T-helper 1 cell treated with Interleukin-12 subunit alpha and Interleukin-12 subunit beta and Interleukin-4 antibody, amounts not matched to agents 30 ng/mL and 1 ng/mL, for 36 hours (primary cell): ENCODE measurements around the gene GPD1. TPM values are rescaled to one million over a fixed set of nuclear protein-coding genes. Genes with fewer than 3 reads are reported as not detected.

ENCODE experiments used
- intact Hi-C: fragments of 100-400 bp; cut with micrococcal nuclease; formaldehyde crosslinking; loops from one replicate; pipeline ENCODE4 v1.15.1; 2024
- total RNA-seq: library from RNA; stranded (reverse); gene quantifications from 2 replicates; pipeline ENCODE4 v1.2.3, GENCODE V29; 2022

The GPD1 gene
- total RNA-seq, 1 donor from 2014 or later = 0.54 TPM

DNA sequence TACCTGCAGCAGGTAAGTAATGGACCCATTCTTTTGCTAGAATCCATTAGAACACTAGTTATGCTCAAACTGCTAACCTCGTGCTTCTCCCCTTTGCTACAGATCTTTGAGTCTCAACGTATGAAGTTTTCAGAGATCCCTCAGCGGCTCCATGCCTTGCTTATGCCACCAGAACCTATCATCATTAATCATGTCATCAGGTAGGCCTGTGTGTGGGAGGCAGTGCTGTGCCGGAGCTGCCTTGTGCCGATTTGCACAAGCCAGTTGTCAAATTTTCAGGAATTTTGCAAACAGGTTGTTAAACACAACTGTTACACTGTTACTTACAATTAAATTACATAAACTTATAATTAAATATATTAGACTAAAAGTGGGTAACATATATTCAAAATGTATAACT lies 13.4 kb upstream of the GPD1 start:
- intact Hi-C loops = no loop called here

GRCh38 chr12:50097952-50098351 lies 5.9 kb upstream of the GPD1 start:
- intact Hi-C loops = no loop called here

DNA sequence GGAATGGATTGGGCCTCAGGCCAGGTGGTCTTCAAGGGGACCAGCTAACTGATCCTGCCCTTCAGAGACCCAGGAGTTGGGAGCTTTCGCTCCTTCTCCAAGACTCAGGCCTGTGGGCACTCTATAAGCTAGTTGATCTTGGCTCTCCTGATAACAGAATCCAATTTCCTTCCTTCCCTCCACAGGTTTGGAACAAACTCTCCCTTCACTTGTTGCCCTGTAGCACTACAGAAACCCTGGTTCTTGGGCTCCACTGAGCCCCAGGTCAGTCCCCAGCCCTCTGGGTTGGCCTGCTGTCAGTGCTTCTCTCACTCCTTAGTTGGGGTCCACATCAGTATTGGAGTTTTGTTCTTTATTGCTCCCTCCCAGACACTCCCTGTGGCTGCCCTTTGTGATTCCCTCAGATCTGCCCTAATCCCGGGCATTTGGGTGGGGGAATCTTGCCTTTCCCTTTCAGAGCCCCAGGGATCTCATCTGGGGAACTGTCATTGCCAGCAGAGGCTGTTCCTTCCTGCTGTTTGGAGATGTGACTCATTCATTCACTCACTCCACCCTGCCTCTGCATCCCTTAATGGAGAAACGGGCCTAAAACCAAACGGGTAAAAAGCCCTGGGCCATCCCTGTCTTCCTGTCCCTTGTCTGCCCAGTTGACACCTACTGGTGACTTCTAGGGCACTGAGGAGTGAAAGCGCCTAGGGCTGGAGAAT lies 4.4 kb upstream of the GPD1 start:
- intact Hi-C loops = no loop called here

DNA sequence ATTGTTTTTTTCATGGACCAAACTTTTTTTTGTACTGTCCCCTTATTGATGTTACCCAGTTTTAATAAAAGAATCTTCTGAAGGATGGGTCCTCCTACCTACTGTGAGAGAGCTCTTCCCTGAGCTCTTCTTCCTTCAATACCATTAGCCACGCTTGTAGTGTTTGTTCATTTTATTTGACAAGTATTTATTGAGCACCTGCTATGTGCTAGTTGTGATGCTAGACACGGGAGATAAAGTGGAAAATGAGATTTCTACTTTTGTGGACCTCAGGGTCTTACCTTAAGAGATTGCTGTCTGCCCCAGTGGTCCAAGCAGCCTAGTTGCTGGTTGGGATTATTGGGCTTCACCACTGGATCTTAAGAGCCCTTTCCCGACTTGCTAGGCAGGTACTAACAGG lies 3.2 kb upstream of the GPD1 start:
- intact Hi-C loops = no loop called here

GRCh38 chr12:50101663-50102062 lies 2.1 kb upstream of the GPD1 start:
- intact Hi-C loops = no loop called here

GRCh38 chr12:50102131-50102531 lies 1.7 kb upstream of the GPD1 start:
- intact Hi-C loops = no loop called here

GRCh38 chr12:50102646-50103309 lies 1.0 kb upstream of the GPD1 start:
- intact Hi-C loops = no loop called here

GRCh38 chr12:50103351-50103750 lies 457 bp upstream of the GPD1 start:
- intact Hi-C loops = no loop called here

DNA sequence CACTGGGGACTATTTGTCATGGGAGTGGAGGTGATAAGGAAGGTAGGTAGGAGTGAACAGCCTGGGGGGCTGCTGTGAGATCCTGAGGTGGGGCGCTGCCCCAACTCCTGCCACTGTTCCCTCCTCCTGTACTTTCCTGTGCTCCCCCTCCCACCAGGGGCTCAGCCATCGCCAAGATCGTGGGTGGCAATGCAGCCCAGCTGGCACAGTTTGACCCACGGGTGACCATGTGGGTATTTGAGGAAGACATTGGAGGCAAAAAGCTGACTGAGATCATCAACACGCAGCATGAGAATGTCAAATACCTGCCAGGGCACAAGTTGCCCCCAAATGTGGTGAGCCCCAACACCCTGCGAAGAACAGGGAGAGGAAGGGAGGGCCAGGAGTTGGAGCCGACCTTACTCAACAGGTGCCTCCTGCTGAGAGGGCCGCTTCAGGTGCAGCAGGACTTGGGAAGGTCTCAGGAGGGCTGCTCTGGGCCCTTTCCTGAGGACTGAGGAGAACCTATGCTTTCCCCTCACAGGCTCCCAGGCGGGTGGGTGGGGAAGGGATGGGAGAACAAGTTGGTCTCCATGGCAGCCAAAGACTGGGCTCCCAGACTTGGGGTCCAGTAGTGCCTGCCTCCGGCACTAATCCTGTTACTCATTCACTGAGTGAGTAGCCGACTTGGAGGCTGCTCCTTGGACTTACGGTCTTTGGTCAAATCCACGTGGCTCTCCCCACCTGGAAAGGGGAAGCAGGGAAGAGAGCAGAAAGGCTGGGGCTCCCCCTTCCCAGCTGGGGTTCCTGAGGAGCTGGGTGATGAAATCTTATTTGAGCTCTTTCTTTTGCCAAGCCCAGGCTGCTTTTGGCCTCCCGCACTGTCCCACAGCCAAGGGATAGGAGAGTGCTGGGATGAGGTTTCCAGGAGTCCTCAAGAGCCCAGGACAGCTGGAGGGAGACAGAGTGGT lies 884 bp downstream of the GPD1 start:
- intact Hi-C loops = no loop called here

DNA sequence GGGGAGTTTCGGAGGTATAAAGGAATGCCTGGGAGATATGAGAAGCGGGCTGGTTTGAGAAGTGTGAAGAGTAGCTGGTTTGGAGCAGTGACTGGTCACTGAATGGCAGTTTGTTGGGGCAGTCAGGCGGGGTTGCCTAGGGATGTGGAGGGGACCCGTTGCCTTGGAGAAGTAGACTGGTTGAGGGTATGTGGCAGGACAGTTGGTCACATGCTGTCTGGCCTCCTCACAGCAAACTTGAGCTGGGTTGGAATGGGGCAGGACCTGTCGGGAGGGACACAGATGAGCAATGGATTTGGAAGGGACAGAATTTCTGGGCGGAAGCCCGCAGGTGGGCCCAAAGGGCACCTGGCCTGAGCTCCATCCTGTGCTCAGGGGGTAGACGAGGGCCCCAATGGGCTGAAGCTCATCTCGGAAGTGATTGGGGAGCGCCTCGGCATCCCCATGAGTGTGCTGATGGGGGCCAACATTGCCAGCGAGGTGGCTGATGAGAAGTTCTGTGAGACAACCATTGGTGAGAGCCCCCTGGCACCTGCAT lies 2.2 kb downstream of the GPD1 start:
- intact Hi-C loops = no loop called here

- intact Hi-C loops = no loop called here
These were observed 3.1 kb downstream of the GPD1 start for GRCh38 chr12:50106907-50107306.

DNA sequence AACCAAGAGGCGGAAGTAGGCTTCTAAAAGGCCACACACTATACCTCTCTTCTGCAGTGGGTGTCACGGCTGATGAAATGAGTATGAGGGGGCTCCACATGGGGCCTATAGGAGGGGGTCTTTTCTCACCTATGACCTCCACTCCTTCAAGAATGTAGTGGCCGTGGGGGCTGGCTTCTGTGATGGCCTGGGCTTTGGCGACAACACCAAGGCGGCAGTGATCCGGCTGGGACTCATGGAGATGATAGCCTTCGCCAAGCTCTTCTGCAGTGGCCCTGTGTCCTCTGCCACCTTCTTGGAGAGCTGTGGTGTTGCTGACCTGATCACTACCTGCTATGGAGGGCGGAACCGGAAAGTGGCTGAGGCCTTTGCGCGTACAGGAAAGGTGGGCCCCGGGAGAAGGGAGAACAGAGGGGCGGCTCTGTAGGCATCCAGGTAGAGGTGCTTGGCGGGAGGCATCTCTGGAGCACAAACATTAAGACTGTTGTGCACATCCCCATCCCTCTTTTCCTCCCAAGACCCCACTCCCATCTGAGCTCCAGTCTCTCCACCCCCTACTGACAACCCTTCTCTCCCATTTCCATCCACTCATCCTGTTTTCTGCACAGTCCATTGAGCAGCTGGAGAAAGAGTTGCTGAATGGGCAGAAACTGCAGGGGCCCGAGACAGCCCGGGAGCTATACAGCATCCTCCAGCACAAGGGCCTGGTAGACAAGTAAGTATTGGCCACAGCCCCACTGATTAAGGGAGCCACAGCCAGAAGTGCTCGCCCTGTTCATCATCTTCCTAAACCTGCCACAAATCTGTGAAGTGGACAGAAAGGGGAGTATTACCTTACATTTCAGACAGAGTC lies 3.8 kb downstream of the GPD1 start:
- intact Hi-C loops = no loop called here

DNA sequence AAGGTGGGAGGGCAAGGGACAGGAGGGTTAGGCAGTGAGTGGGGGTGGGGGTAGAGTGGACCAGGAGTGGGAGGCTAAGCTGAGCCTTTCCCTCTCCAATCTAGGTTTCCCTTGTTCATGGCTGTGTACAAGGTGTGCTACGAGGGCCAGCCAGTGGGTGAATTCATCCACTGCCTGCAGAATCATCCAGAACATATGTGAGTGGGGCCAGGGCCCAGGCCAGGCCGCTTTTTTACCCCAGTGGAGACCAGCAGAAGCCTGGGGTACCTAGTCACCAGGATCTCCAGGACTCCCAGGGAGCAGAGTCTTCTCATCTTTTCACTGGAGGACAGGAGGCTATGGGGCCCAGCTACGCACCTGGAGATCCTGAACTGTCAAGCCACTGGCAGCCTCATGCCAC lies 5.5 kb downstream of the GPD1 start:
- intact Hi-C loops = no loop called here

DNA sequence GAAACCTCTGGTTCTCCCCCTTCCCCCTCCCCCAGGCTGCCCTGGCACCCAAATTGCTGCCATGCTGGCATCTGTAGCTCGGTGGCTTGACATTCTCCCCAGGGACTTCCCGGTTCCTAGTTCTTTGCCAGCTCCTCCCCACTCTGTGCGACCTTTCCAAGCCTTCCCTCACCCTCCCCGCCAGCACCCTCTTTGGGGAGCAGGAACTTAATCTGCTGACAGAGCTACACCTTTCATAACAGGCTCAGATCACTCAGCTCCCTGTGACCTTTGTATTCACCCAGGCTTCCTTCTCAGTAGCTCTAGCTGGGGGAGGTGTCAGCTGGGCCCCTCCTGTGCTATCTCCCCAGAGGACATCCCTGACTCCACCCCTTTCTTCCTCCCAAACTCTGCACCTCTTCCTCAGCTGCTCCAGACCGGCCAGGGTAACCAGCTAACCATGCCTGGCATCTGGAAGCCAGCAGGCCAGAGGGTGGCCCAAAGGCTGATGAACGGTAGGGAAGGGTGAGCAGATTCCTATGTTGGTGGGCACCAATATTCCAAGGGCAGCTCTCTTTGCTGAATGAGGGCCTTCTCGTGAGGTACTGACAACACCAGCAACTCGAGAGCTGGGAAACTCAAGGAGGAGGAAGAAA lies 6.4 kb downstream of the GPD1 start:
- intact Hi-C loops = loop anchor here (1.0 to 5.0 kb wide), 4 partner anchors 41 to 1428 kb away; partner anchors contain the start of genes KANSL2, MCRS1 and PRPF40B

DNA sequence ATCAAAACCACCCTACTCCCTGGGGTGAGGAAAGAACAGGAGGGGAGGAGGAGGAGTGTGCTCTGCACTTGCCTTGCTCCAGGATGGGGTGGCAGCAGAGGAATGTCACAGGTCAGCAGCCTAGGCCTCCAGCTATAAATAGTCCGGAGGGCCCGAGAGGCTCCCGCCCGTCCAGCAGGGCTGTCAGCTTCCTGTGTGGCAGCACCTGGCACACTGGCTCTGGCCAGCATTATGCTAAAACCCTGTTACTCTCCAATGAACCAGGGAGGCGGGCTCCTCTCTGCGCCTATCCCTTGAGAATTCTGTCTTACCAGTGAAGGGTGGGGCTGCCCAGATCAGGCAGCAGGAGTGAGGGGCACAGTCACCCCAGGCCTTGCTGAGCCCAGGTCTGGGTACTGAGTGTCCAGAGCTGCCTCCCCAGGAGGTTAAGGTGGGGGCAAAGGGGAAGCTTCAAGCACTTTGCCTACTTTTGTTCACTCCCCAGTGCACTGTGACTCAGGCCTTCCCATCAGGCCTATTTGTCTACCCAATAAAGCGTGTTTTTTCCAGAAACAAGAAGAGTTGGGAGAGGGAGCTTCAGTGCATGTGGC lies 7.0 kb downstream of the GPD1 start:
- intact Hi-C loops = loop anchor here (1.0 to 5.0 kb wide), 8 partner anchors 42 to 1429 kb away; partner anchors contain the start of genes ATF1, DAZAP2, KANSL2 and LARP4

DNA sequence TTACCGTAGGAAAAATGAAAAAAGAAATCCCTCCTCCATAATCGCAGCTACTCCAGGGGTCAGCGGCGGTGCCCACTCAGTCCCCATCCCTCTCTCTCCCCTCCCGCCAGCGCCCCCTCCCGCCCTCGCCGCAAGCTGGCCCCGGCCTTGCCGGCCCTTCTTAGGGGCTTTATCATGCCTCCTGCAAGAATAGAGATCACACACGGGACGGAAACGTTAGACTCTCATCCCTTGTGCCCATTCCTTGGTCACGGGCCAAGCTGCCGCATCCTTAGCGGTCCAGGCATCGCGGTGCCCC lies 7.5 kb downstream of the GPD1 start:
- intact Hi-C loops = loop anchor here (1.0 to 5.0 kb wide), 7 partner anchors 64 to 1429 kb away; partner anchors contain the start of genes ATF1, DAZAP2, KANSL2 and LARP4

- intact Hi-C loops = loop anchor here (1.0 to 5.0 kb wide), 18 partner anchors 20 to 1430 kb away; partner anchors contain the start of genes ATF1, CERS5, DAZAP2 and KANSL2
These were observed 8.1 kb downstream of the GPD1 start, which contains the start of gene COX14 for GRCh38 chr12:50111693-50112455. COX14 (plus strand) TSS chr12:50112236; CDS start chr12:50120044, 7,808 bp downstream.

DNA sequence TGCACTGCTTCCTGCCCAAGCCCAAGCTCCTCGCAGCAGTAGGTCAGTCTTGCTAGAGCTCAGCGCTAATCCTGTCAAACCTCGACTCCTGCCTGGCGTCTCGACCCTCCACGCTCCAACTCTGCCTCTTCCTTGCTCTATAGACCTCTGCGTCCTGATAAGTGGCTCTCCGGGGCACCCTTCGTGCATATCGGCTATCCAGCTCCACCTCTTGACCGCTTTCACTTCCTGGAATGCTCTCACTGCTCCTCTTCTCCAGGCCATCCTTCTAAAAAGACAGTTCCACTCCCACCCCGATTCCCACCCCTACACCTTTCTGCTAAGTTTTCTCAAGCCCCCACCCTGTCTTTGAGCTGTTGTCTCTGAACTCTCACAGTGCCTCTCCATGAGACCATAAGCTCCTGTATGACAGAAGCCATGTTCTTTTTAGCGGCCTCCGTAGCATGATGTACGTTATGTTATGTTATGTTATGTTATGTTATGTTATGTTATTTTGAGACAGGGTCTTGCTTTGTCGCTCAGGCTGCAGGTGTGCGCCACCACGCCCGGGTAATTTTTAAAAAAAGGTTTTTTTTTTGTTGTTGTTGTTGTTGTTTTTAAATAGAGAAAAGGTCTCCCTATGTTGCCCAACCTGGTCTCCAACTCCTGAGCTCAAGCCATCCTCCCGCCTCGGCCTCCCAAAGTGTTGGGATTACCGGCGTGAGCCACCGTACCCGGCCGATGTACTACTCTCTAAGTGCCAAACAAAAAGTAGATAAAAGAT lies 8.8 kb downstream of the GPD1 start:
- intact Hi-C loops = loop anchor here (1.0 to 5.0 kb wide), 14 partner anchors 20 to 1430 kb away; partner anchors contain the start of genes CERS5, KANSL2, LIMA1 and MCRS1
